ENCODE results near the gene TRAM2.
A peak's percentile ranks its signal among the peaks of the same experiment; 100 is the strongest.

The TRAM2 gene, protein sequence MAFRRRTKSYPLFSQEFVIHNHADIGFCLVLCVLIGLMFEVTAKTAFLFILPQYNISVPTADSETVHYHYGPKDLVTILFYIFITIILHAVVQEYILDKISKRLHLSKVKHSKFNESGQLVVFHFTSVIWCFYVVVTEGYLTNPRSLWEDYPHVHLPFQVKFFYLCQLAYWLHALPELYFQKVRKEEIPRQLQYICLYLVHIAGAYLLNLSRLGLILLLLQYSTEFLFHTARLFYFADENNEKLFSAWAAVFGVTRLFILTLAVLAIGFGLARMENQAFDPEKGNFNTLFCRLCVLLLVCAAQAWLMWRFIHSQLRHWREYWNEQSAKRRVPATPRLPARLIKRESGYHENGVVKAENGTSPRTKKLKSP

DNA sequence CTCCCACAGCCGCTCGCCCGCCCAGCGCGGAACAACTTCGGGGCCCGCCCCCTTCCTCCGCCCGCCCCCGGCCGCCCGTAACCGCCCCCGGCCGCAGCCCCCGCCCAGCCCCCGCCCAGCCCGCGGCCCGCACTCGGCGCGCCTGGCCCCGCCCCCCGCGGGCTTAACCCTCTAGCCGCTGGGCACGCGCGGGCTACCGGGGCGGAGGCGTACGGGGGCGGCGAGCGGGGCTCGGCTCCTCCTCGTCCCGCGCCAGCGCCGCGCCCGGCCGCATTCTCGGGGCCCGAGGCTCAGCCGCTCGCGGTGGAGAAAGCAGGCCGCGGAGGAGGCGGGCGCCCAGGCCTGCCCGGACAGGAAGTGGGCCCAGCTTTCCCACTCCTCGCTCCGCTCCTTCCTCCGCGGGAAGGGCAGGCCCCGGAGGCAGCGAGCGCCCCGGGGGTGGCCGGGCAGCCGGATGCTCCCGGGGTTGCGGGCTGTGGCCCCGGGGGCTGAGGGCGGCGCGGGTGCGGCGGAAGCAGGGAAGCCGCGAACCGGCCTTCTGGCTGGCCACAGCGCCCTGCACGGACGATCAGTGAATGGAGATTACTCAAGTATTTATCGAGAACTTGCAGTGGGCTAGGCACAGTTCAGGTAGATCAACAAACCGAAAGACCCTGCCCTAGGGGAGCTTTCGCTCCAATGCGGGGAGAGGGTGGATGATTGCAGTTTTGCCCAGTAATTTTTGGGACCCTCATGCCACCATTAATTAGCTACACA, at the start of gene TRAM2:
TRAM2 (minus strand) TSS at position 39 of the 756 bp plus-strand sequence. CDS start 145 bp downstream, outside the sequence.
- peak; percentile 71 for DNase-seq

DNA sequence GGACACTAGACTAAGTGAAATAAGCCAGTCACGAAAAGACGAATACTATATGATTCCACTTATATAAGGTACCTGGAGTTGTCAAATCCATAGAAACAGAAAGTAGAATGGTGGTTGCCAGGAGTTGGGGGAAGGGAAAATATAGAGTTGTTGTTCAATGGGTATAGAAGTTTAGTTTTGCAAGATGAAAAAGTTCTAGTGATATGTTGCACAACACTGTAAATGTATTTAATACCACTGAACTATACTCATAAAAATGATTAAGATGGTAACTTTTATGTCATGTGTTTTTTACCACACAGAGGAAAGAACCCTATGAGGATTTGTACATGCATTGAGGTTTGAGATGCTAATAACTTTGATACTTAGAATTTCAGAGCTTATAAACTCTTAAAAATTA, 46.0 kb upstream of the TRAM2 start:
- DNase-seq = no peak

DNA sequence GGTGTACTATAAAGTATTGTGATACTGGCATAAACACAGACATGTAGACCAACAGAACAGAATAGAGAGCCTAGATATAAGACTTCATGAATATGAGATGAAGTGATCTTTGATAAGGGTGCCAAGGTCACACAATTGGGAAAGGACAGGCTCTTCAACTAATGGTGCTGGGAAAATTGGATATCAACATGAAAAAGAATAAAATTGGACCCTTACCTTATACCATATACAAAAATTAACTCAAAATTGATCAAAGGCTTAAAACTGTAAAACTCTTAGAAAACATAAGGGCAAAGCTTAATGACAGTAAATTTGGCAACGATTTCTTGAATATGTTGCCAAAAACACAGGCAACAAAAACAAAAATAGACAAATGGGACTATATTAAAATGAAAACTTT, 44.8 kb upstream of the TRAM2 start:
- DNase-seq = no peak

DNA sequence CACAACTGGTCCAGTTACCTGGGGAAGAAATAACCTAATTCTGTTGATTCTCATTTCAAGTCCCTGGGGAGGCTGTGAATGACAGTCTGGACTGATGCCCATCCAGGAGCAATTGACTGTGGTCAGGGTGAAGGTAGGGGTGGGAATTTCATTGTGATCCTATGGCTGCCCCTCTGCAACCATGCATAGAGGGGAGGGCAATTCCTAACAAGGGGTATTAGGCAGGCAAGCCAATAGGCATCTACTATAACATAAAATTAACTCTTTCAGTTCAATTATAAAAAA, 44.0 kb upstream of the TRAM2 start:
- DNase-seq = no peak

DNA sequence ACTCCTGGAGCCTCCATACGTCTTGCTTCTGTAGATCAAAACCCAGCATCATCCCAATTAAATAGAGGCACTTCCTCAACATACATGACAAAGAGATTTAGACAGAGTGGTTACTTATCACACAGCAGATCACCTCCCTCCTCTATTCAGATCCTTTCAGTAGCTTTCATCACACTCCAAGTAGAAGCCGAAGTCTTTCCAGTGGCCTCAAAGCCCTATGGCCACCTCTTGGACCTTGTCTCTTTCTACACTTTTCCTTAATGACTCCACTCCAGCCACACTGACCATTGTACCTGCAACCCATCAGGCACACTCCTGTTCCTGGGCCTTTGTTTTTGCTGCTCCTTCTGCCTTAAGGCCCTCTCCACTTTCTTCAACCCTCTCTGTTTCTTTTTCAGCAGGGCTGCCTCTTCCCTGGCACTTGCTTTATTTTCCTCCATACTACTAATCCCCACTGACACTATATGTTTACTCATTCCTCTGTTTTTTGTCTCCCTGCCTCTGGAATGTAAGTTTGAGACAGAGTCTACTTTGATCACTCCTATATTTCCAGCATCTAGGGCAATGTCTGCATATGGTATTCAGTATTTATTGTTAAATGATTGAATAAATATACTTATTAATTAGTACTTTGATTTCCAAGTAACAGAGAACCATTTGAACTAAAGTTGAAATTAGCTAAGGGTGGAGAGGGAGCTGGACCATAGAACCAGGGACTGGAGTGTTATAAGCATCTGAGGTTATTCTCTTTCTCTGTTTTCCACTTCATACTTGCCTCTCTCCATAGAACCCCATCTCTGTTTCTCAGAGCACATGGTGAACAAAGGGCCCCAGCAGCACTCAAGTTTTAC, 43.4 kb upstream of the TRAM2 start:
- DNase-seq = no peak

DNA sequence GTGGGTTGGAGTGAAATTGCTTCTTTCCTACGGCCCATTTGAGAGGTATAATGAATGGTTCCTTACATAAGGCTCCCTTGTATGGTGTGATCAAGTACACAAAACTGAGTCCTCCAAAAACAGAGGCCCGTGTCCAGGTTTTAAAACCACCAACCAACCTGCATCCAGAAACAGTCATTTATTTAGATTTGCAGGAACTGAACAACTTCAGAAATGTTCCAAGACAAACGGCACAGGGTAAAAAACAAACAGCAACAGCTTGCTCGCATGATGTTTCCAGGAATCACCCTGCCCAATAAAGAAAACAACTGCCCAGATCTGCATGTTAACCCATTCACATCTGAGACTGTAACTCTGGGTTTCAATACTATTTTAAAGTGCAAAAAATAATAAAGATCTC, 40.2 kb upstream of the TRAM2 start:
- no peak for DNase-seq

DNA sequence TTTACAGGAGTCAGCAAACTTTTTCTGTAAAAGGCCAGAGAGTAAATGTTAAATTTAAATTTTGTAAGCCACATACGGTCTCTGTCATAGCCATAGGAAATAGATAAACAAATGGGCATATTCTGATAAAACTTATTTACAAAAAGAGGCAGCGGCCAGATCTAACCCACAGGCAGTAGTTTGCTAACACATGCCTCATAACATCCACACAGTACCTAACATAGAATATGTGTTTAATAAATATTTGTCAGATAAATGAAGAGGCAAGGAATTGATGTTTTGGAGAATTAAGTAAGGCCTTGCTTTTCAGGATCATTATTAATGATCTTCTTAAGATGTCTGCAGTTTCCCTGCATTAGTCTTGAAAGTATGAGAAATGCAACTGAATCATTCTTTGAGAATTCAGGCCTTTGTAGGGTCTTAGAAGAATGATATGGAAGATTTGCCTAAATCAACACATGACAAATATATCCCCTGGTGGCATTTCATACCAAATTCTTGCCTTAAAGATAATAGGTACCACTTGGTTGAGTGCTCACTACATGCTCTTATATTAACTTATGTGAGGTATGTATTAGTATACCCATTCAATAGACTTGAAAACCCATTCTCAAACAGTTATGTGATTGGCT, 39.3 kb upstream of the TRAM2 start:
- no peak for DNase-seq

DNA sequence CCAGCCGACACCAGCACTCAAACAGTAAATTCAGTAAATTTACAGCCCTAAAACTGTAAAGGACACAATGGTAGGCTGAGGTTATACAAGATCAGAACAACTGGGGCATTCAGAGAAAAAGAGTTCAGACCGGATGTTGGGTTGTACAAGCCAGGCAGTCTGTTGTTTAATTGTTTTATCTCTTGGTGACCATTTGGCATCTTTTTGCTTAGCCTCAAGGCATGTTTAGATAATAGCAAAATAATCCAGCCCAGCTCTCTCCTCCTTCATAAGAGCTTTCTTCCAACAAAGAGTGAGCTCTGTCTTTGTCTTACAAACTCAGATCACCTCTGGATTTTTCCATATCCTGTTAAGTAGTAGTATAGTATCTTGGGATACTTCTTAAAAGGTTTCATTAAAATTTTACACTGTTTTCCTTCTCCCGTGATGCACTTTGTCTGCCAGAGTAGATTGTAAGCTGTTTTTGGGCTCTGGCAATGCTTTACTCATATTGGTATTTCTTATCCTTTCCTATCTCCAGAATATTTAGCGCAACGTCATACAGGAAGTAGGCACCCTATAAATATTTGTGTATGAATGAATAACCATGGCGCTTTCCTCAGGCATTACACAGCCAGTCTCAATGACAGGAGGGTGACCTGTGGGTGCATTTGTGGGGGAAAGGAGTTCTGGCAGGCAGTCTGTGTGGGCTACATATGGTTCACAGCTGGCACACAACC, 35.6 kb upstream of the TRAM2 start:
- DNase-seq = no peak

DNA sequence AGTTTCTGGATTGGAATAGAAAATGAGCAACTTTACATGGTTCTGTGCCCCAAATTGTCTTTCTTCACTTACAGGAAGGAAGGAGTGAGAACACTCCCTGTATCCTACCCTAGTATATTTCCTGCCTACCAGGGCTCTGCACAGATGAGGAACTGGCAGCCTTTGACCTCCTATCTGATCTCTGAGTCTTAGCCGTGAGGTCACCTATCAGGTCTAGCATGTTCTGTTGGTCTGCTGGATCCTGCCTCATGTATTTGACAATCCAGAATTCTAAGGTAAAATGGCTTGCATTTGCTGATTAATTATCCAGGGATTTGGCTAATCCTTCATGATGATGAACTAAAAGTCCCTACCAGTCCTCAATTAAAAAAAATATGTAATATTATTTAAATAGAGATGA, 35.0 kb upstream of the TRAM2 start:
- DNase-seq = no peak

DNA sequence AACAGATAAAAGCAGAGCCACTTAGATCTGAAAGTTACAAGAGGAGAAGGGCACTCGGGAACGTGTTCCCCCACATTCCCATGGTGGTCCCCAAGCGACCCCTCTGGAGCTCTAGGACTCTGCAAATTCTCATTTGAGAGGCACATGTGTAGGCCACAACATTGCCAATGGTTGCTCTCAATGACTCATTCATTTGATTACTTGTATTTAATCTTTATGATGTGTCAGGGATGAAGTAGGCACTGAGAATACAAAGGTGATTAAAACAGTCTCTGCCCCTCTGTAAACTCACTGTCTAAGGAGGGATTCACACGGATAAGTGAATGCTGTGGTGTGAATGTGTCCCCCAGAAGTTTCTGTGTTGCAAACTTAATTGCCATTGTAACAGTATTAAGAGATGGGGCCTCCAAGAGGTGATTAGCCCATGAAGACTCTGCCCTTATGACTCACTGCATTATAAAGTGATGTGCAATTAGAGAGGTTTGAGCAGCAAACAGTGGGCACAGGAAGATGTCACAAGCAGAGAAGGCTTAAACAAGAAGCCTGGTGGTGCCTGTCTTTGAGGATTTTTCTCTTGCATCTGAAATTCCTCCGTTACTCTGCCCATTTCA, 34.0 kb upstream of the TRAM2 start:
- no peak for DNase-seq

DNA sequence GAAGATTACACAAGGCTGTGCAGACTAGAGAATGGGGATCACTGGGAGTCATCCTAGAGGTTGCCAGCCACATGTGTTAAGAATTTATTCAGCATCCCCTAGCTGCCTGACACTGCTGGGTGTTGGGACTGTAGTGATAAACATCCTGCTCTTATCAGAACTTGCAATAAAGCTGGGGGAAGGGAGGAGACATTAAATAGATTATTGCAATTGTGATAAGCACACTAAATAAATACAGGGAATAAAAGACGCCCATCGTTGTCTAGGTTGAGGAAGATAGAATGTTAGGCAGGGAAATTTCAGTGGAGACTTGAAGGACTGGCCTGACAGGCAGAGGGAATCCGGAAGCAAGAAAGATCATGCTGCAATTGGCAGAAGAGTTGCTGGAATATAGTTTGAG, 33.2 kb upstream of the TRAM2 start:
- DNase-seq = no peak

DNA sequence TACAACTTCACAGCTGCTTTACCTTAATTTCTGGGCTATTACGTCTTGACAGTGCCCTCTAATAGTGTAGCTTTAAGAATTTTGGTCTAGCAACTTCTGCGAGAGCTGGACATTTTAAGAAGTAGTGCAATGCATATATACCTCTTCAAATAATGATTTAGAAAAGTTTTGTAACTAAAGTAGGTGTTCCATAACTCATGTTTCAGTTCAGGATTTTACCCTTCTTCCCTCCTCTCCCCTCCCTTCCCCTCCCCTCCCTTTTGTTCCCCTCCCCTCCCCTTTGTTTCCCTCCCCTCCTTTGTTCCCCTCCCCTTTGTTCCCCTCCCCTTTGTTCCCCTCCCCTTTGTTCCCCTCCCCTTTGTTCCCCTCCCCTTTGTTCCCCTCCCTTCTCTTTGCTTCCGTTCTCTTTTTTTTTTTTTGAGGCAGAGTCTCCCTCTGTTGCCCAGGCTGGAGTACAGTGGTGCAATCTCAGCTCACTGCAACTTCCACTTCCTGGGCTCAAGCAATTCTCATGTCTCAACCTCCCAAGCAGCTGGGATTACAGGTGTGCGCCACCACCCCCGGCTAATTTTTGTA, 28.8 kb upstream of the TRAM2 start:
- DNase-seq = no peak

DNA sequence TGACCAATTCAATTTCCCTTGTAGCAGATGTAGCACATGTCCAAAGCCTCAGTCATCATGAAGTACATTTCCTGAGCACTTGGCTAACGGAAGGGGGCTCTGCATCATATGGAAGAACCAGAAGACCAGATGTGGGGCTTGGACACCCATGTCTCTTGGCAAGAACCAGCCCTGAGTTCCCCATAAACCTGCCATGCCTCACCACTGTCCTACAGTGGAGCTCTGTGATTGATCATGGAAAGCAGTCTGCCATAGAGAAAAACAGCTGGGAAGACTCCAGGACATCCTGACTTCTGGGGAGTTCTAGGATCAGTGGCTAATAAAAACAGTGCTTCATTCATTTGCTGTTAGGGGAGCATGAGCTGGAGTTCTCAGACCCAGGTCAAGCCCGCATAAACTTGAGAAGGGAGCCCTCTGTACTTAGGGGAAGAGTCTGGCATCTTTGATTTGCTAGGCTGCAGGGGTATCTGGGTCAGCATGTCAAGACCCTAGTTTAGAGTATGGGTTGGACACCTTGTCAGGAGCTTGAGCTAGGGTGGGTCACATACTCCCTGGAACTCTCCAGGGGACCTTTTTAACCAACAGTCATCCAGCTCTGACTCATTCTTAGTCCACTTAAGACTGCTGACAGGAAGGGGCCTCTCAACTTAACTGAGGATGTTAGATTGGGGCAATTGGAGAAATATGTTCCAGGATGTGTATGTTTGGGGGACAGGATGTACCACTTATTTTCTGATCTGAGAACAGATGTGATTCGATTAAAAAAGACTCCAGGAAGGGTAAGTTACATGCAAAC, 26.3 kb upstream of the TRAM2 start:
- DNase-seq = no peak

DNA sequence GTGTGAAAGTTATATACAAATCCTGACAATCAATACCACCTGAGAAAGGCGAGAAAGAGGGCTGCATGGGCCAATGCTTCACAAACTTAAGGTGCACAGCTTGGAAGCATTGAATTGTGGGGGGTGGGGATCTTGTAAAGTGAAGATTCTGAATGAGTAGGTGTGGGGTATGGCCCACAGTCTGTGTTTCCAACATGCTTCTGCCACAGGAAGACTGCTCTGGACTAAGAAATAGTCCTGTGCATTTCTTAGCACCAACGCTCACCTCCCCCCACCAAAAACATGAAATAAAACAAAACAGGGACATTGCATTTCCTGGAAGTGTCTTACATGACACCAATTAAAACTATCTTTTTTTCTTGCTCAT, 21.9 kb upstream of the TRAM2 start:
- DNase-seq = no peak

DNA sequence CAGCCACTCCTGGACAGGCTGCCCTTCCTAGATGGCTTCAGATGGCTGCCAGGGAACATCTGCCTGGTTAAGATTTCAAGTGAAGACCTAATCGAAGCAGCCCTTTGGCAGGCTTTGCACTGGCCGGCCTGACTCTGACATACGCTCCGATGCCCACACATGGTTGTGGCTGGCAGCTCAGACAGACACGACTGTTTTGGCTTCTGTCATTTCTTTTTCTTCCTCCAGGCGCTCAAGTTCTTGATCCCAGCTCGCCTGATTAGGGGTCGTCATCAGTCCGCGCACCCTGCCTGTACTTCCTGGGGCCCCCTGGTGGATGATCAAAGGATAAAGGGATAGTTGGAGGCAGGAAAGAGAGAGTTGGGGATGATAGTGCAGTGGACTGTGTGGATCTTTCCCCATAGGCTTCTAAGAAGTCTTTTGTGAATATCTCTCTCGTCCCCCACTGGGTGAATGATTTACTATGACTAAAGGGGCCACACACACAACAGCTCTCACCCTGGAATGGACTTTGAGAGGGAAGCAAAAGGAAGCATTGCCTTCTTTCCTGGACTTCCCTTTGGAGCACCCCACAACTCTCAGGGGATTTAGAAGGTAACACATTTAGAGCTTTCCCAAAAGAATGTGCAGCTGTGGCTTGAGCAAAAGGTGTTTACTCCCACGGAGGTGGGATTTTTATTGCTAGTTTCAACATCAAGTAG, 21.4 kb upstream of the TRAM2 start:
- no peak for DNase-seq

DNA sequence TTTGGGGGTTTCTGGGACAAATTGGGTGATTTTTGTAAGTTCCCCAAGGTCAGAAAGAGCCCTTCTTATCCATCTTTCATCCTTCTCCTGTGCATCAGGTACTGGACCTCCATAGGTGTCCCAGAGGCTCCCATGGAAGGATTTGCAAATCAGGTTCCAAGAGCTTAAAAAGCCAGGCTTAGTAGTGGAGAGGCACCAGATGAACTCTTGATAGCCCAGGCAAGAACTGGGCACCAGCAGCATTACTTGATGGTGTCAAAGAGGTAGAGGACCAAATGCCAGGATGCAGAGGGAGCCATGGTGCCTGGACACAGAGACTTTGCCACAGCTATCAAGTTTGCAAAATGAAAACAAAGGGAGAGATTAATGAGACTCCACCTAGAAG, 20.9 kb upstream of the TRAM2 start:
- DNase-seq = no peak

DNA sequence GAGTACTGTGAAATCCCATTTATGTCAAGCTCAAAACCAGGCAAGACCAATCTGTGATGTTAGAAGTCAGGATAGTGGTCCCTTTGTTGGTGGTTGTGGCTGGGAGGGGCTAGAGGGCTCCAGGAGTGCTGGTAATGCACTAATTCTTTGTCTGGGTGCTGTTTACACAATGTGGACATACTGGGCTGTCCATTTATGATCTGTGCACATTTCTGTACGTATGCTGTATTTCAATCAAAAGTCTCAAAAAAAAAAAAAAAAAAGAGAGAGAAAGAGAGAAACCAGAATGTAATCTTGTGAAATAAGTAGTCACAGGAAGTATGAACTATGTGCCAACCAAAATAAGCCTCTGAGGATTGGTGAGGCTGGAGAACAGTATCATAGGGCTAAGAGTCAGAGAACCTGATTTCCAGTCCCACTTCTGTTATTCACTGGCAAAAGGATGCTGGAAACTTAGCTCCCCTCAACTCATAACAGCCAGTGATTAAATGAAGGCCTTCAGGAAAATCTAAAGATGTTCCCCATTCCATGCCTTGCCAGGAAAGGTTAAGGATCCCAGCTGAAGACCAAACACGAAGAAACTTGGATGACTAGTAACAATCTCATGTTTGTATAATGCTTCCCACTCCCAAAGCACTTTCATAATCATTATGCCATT, 19.6 kb upstream of the TRAM2 start:
- no peak for DNase-seq

DNA sequence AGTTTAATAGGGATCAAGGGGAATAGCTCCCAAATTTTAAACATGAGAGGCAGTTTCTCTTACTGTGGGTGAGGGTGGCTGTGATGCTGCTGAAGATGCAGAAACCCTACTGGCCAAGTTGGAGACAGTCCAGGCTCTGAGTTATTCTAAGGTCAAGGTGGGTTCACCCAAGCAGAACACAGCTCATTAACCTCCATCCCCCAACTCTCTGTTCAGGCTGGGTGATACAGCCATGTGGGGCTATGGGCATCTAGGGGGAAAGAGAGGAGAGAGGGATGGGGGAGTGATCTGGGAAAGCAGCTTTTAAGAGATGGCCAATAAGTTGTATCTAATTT, 18.9 kb upstream of the TRAM2 start:
- no peak for DNase-seq

DNA sequence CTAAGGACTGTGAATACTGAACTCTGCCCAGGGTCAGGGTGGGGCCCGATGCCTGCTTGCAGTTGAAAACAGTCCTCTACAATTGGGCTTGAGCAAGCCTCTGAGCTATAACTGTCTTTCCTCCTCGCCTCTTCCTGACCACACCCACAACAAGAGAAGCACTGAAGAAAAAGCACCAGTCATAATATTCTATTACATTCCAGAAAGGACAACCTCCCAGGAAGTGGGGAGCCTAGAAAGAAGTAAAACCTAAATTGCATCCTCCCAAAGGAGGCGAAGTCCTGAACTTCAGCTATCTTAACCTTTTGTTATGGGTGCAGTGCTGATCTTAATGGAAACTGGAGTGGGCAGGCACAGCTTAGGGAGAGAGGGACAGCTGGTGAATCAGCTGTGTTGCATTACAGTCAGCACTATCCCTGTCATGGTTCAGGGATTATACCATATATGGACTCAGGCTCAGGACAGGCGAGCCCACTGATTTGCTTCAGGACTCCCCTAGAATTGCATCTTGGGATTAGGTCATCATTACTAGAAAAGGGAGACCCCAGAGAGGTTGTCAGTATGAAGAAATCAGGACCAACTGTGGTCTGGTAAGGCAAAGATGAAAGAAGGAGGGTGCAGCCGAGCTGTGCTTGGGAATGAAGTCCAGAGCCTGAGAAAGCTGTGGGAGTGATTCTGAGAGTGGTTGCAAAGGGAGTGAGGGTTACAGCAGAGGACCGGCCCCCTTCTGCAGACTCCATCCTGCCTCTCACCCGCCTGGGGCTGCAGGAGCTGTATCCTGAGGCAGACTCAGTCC, 18.3 kb upstream of the TRAM2 start:
- no peak for DNase-seq
